Neuronal stem cell (in vitro differentiated cells): ENCODE measurements around the gene LRRC71.

ENCODE experiments used
- DNase-seq: peaks from one replicate; pipeline ENCODE4 v3.0.0-alpha.2; 2013; ENCODE audit warnings: low spot score
- H2AFZ ChIP-seq: one replicate; pipeline ENCODE4 v1.6.1; 2013; ENCODE audit warnings: mild to moderate bottlenecking, low read length, inconsistent platforms
- H2AK5ac ChIP-seq: 2 replicates; pipeline ENCODE4 v1.6.1; 2013; ENCODE audit warnings: low read depth, mild to moderate bottlenecking, inconsistent platforms, low read length, moderate library complexity, mixed read lengths
- H2BK120ac ChIP-seq: 2 replicates; pipeline ENCODE4 v1.6.1; 2013; ENCODE audit warnings: low read depth, mild to moderate bottlenecking, inconsistent platforms, low read length, moderate library complexity, mixed read lengths
- H2BK12ac ChIP-seq: one replicate; pipeline ENCODE4 v1.6.1; 2013; ENCODE audit warnings: low read length, inconsistent platforms
- H2BK15ac ChIP-seq: 2 replicates; pipeline ENCODE4 v1.6.1; 2013; ENCODE audit warnings: mild to moderate bottlenecking, low read length, inconsistent platforms, mixed read lengths
- H2BK5ac ChIP-seq: one replicate; pipeline ENCODE4 v1.6.1; 2013; ENCODE audit warnings: inconsistent platforms, mild to moderate bottlenecking, low read length, moderate library complexity
- H3K14ac ChIP-seq: one replicate; pipeline ENCODE4 v1.6.1; 2013; ENCODE audit warnings: low read length, inconsistent platforms
- H3K18ac ChIP-seq: 2 replicates; pipeline ENCODE4 v1.6.1; 2013; ENCODE audit warnings: low read length, inconsistent platforms
- H3K23ac ChIP-seq: 2 replicates; pipeline ENCODE4 v1.6.1; 2013; ENCODE audit warnings: low read depth, mild to moderate bottlenecking, mixed read lengths, low read length, inconsistent platforms; ENCODE audit not compliant: poor library complexity
- H3K27ac ChIP-seq: replicated peaks from 3 replicates; pipeline ENCODE4 v1.5.1; 2013; ENCODE audit warnings: low read length, inconsistent platforms
- H3K27me3 ChIP-seq, 3 experiments: 2 replicates each; pipeline ENCODE4 v1.6.1; 2013; ENCODE audit warnings: low read length in 3 of 3, mild to moderate bottlenecking in 2 of 3, inconsistent platforms in 1 of 3, low read depth in 1 of 3, mixed read lengths in 1 of 3, moderate library complexity in 1 of 3; ENCODE audit not compliant: control insufficient read depth in 3 of 3, insufficient read depth in 3 of 3
- H3K36me3 ChIP-seq, 2 donors: replicated peaks in 1 of 2; 2 replicates each; pipeline ENCODE4 v1.6.1; 2013; ENCODE audit warnings: low read length in 2 of 2; ENCODE audit not compliant: control insufficient read depth in 2 of 2, insufficient read depth in 2 of 2
- H3K4ac ChIP-seq: 2 replicates; pipeline ENCODE4 v1.6.1; 2013; ENCODE audit warnings: inconsistent platforms, mild to moderate bottlenecking, low read length, moderate library complexity
- H3K4me1 ChIP-seq, 2 donors: 1 replicate in 1 of 2; 2 replicates in 1 of 2; pipeline ENCODE4 v1.6.1; 2013; ENCODE audit warnings: low read length in 2 of 2, low read depth in 1 of 2; ENCODE audit not compliant: control insufficient read depth in 2 of 2, insufficient read depth in 1 of 2
- H3K4me2 ChIP-seq: one replicate; pipeline ENCODE4 v1.6.1; 2013; ENCODE audit warnings: mild to moderate bottlenecking, low read length, inconsistent platforms; ENCODE audit not compliant: insufficient read depth, poor library complexity, severe bottlenecking
- H3K4me3 ChIP-seq, 2 donors: 2 replicates each; pipeline ENCODE4 v1.5.1; 2013; ENCODE audit warnings: low read length in 2 of 2, mild to moderate bottlenecking in 2 of 2, inconsistent platforms in 1 of 2, moderate library complexity in 1 of 2
- H3K79me1 ChIP-seq: one replicate; pipeline ENCODE4 v1.6.1; 2013; ENCODE audit warnings: low read depth, mild to moderate bottlenecking, inconsistent platforms, low read length, moderate library complexity
- H3K9ac ChIP-seq: one replicate; pipeline ENCODE4 v1.6.1; 2013; ENCODE audit warnings: mild to moderate bottlenecking, low read depth, low read length, inconsistent platforms; ENCODE audit not compliant: poor library complexity
- H3K9me3 ChIP-seq, 2 donors: replicated peaks in 1 of 2; 2 replicates each; pipeline versions ENCODE3 to v1.6.1; 2013; ENCODE audit warnings: low read length in 2 of 2, mild to moderate bottlenecking in 2 of 2, inconsistent platforms in 1 of 2, low read depth in 1 of 2, mixed read lengths in 1 of 2, moderate library complexity in 1 of 2; ENCODE audit not compliant: control insufficient read depth in 2 of 2, insufficient read depth in 1 of 2
- H4K8ac ChIP-seq: one replicate; pipeline ENCODE4 v1.6.1; 2013; ENCODE audit warnings: low read depth, mild to moderate bottlenecking, inconsistent platforms, low read length, moderate library complexity
- H4K91ac ChIP-seq: one replicate; pipeline ENCODE4 v1.6.1; 2013; ENCODE audit warnings: low read length, low read depth, mild to moderate bottlenecking, inconsistent platforms; ENCODE audit not compliant: poor library complexity
- WGBS, 2 donors: extraction: QIAGEN DNeasy Blood & Tissue Kit; methylation state at CpG; one replicate each; pipeline ENCODE4 v1.1.7; 2013; ENCODE audit warnings: missing lambda C conversion rate in 2 of 2, mixed read lengths in 1 of 2; ENCODE audit not compliant: insufficient read length in 2 of 2, insufficient replicate concordance in 1 of 2; ENCODE audit errors: extremely low coverage in 2 of 2; 5-methylcytosine and 5-hydroxymethylcytosine counted together

The LRRC71 gene

DNA sequence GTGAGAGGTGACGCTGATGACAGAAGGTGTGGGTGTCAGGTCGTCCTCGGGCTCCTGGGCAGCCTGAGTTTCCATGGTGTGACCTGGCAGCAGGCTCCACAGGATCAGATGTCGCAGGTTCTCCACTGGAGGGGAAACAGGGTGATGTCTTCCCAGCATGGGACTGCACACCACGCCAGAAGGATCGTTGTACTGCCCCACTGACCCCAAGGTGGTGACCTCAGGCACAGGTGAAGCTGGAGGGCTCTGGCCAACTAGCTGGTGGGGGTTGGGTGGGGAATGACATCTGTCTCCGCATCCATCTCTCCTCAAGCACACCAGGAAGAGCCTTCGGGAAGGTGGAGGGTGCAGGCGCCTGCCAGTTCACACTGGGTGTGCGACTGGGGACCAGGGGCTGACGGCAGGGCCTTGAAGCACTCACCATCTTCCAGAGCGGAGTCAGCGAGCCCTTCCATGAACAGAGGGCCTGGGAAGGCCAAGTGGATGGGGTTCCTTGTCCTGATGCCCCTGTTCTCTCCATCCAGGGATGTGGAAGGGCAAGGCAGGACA lies 19.4 kb downstream of the LRRC71 start:
- Histone ChIP-seq H3K14ac (no peak overlapping the region), H2AFZ (no peak overlapping the region), H4K8ac (no peak overlapping the region), H2AK5ac (no peak overlapping the region), H2BK12ac (no peak overlapping the region), H4K91ac (no peak overlapping the region), H3K79me1 (no peaks in the 10 kb centered on the region), H3K36me3 (peaks cover 67 to 97% of the 10 kb centered on the region in 2 donors), H3K23ac (no peak overlapping the region), H3K27ac (no peak overlapping the region), H3K4ac (no peak overlapping the region), H2BK5ac (no peak overlapping the region), H3K18ac (no peak overlapping the region), H3K9ac (no peak overlapping the region), H3K27me3 (no peaks in the 10 kb centered on the region), H3K4me3 (no peak overlapping the region), H3K4me1 (no peaks in the 10 kb centered on the region), H2BK120ac (no peak overlapping the region), H3K9me3 (no peaks in the 10 kb centered on the region), H3K4me2 (no peak overlapping the region), H2BK15ac (no peak overlapping the region)
- WGBS, 2 donors, result no CpG with 5 or more reads among the region's 13 CpGs
- no peak for DNase-seq

DNA sequence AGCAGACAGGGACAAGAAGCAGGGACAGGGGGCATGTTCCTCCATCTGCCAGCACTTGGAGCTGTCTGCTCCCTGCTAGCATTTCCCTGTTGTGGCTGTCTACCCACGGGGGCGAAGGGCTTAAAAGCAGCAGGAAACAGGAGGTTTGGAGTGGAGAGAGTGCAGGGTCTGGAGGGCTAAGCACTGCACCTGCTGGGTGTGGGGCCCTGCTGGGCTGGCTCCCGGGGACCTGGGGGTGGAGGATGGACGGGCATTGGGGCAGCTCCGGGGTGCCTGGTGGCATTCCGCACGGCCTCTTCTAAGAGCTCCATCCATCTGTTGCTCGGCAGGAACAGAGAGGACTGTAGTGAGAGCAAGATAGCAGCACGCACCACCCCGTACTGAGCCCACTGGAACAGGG lies 21.2 kb downstream of the LRRC71 start:
- Histone ChIP-seq H3K36me3 (peaks cover 72 to 98% of the 10 kb centered on the region in 2 donors), H2BK120ac (no peak overlapping the region), H2AFZ (no peak overlapping the region), H3K79me1 (no peaks in the 10 kb centered on the region), H2AK5ac (no peak overlapping the region), H3K23ac (no peak overlapping the region), H3K27ac (no peak overlapping the region), H3K4me2 (no peak overlapping the region), H2BK12ac (no peak overlapping the region), H2BK15ac (no peak overlapping the region), H3K14ac (no peak overlapping the region), H3K4me1 (no peaks in the 10 kb centered on the region), H3K9me3 (no peaks in the 10 kb centered on the region), H4K8ac (no peak overlapping the region), H4K91ac (no peak overlapping the region), H3K18ac (no peak overlapping the region), H3K4ac (no peak overlapping the region), H3K9ac (no peak overlapping the region), H2BK5ac (no peak overlapping the region), H3K4me3 (peak overlapping the region in 1 of 2 donors; percentile 21), H3K27me3 (no peaks in the 10 kb centered on the region)
- no peak for DNase-seq
- WGBS, 2 donors, result no CpG with 5 or more reads among the region's 10 CpGs

DNA sequence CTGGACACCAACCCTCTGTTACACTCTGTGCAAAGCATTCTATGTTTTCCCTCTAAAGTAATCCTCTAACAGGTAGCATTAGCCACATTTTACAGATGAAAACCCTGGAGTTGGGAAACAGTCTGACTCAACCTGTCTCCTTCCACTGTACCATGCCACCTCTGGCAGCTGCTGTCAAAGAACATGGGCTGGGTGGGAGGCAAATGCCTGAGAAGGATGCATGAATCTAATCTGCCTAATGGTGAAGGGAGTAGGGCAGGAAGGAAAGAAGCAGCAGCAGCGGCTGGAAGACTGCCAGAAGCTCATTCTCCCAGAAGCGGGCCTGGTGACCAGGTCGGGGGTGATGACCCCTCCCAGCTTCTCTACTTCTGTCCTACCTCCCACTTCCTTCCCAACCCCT lies 21.7 kb downstream of the LRRC71 start:
- Histone ChIP-seq H3K27ac (no peak overlapping the region), H3K79me1 (no peaks in the 10 kb centered on the region), H2AFZ (no peak overlapping the region), H3K27me3 (no peaks in the 10 kb centered on the region), H3K4me2 (no peak overlapping the region), H3K4me3 (no peak overlapping the region), H3K14ac (no peak overlapping the region), H3K9ac (peak overlapping the region; percentile 24), H3K9me3 (no peaks in the 10 kb centered on the region), H3K18ac (no peak overlapping the region), H3K23ac (no peak overlapping the region), H2BK12ac (no peak overlapping the region), H4K8ac (no peak overlapping the region), H2BK5ac (no peak overlapping the region), H2BK15ac (no peak overlapping the region), H3K4me1 (no peaks in the 10 kb centered on the region), H3K36me3 (peaks cover 74 to 98% of the 10 kb centered on the region in 2 donors), H2BK120ac (no peak overlapping the region), H4K91ac (no peak overlapping the region), H3K4ac (no peak overlapping the region), H2AK5ac (no peak overlapping the region)
- DNase-seq, result no peak
- no CpG with 5 or more reads among the region's 3 CpGs for WGBS, 2 donors

DNA sequence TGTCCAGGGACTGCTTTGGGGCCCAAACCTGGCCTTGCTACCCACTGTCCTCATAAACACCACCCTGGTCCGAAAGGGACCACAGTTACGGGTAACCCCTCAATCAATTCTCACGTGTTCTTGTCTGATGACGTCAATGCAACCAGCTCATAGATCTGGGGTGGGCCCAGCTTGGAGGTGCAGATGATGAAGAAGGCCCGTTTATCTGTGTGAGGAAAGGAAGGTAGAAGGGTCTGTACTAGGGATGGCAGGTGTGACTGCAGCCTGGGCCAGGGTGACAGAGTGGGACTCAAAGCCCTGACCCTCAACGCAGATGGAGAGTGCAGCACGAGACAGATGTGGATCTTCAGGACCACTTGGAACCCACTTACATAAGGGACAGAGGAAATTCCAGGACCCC lies 22.1 kb downstream of the LRRC71 start:
- Histone ChIP-seq H3K27ac (no peak overlapping the region), H3K4ac (no peak overlapping the region), H3K9ac (peak overlapping the region; percentile 24), H2BK12ac (no peak overlapping the region), H3K27me3 (no peaks in the 10 kb centered on the region), H2BK120ac (no peak overlapping the region), H3K23ac (no peak overlapping the region), H3K18ac (no peak overlapping the region), H3K79me1 (no peaks in the 10 kb centered on the region), H3K36me3 (peaks cover 74 to 98% of the 10 kb centered on the region in 2 donors), H3K9me3 (no peaks in the 10 kb centered on the region), H2AK5ac (no peak overlapping the region), H3K4me2 (no peak overlapping the region), H2AFZ (no peak overlapping the region), H3K4me3 (no peak overlapping the region), H2BK15ac (no peak overlapping the region), H2BK5ac (no peak overlapping the region), H4K8ac (no peak overlapping the region), H3K4me1 (no peaks in the 10 kb centered on the region), H4K91ac (no peak overlapping the region), H3K14ac (no peak overlapping the region)
- no peak for DNase-seq
- no CpG with 5 or more reads among the region's 7 CpGs for WGBS, 2 donors
